Measurements from ENCODE around the gene MAT1A.
"Not testable (repeated sequence)": the region's sequence is repeated elsewhere in the genome, so short reads cannot be mapped to it uniquely, and the experiment has no call there.

Gene MAT1A

GRCh38 chr10:80252296-80252887 is 37.1 kb downstream of the MAT1A start (continued):
- TF ChIP-seq IKZF3 (tag by site-specific recombination; IDR thresholded peaks at IDR 0.05) (no peak), ZNF423 (tag by site-specific recombination; IDR thresholded peaks at IDR 0.05) (no peak), SCRT1 (tag by site-specific recombination; IDR thresholded peaks at IDR 0.05; ENCODE audit: borderline replicate concordance) (peak; percentile 77), ZNF654 (tag by site-specific recombination; IDR thresholded peaks at IDR 0.05; ENCODE audit: low read depth) (no peak)

- H3K36me3 ChIP-seq (ENCODE audit: control insufficient read depth in 2 of 2, insufficient read depth in 1 of 2, low read length in 2 of 2); H3K27ac ChIP-seq (ENCODE audit: extremely low read depth, low read depth, low read length); H3K4me1 ChIP-seq (ENCODE audit: control insufficient read depth, insufficient read depth, low read length); H3K4me3 ChIP-seq (ENCODE audit: low read depth, low read length); POLR2A ChIA-PET; H3K9me3 ChIP-seq (ENCODE audit: control insufficient read depth, insufficient read depth, low read depth, low read length): not testable (repeated sequence)
- CTCF ChIA-PET, result interaction anchor here (0.9 to 1.2 kb wide), 3 partner anchors 102 to 109 kb away, joined by 3 read pairs; no protein-coding TSS in a partner anchor
Measured at GRCh38 chr10:80251703-80252280, 37.7 kb downstream of the MAT1A start.

- H3K27ac ChIP-seq (ENCODE audit: extremely low read depth, low read depth, low read length); H3K36me3 ChIP-seq (ENCODE audit: control insufficient read depth in 2 of 2, insufficient read depth in 1 of 2, low read length in 2 of 2); H3K9me3 ChIP-seq (ENCODE audit: control insufficient read depth, insufficient read depth, low read depth, low read length); CTCF ChIA-PET; H3K4me3 ChIP-seq (ENCODE audit: low read depth, low read length); H3K4me1 ChIP-seq (ENCODE audit: control insufficient read depth, insufficient read depth, low read length); POLR2A ChIA-PET: not testable (repeated sequence)
Measured at GRCh38 chr10:80250399-80250798, 39.1 kb downstream of the MAT1A start.

GRCh38 chr10:80249906-80250305 is 39.6 kb downstream of the MAT1A start:
- H3K27ac ChIP-seq (ENCODE audit: extremely low read depth, low read depth, low read length); H3K36me3 ChIP-seq (ENCODE audit: control insufficient read depth in 2 of 2, insufficient read depth in 1 of 2, low read length in 2 of 2); H3K4me1 ChIP-seq (ENCODE audit: control insufficient read depth, insufficient read depth, low read length); CTCF ChIA-PET; POLR2A ChIA-PET; H3K9me3 ChIP-seq (ENCODE audit: control insufficient read depth, insufficient read depth, low read depth, low read length); H3K4me3 ChIP-seq (ENCODE audit: low read depth, low read length): not testable (repeated sequence)

- H3K36me3 ChIP-seq (ENCODE audit: control insufficient read depth in 2 of 2, insufficient read depth in 1 of 2, low read length in 2 of 2); POLR2A ChIA-PET; H3K9me3 ChIP-seq (ENCODE audit: control insufficient read depth, insufficient read depth, low read depth, low read length); CTCF ChIA-PET; H3K4me3 ChIP-seq (ENCODE audit: low read depth, low read length); H3K4me1 ChIP-seq (ENCODE audit: control insufficient read depth, insufficient read depth, low read length); H3K27ac ChIP-seq (ENCODE audit: extremely low read depth, low read depth, low read length): not testable (repeated sequence)
Measured at GRCh38 chr10:80247611-80248010, 41.8 kb downstream of the MAT1A start.

GRCh38 chr10:80244371-80244770 is 45.1 kb downstream of the MAT1A start:
- CTCF ChIA-PET; H3K27ac ChIP-seq (ENCODE audit: extremely low read depth, low read depth, low read length); H3K36me3 ChIP-seq (ENCODE audit: control insufficient read depth in 2 of 2, insufficient read depth in 1 of 2, low read length in 2 of 2); H3K9me3 ChIP-seq (ENCODE audit: control insufficient read depth, insufficient read depth, low read depth, low read length); H3K4me1 ChIP-seq (ENCODE audit: control insufficient read depth, insufficient read depth, low read length); POLR2A ChIA-PET; H3K4me3 ChIP-seq (ENCODE audit: low read depth, low read length): not testable (repeated sequence)

GRCh38 chr10:80242341-80242740 is 47.1 kb downstream of the MAT1A start:
- POLR2A ChIA-PET; H3K9me3 ChIP-seq (ENCODE audit: control insufficient read depth, insufficient read depth, low read depth, low read length); H3K4me1 ChIP-seq (ENCODE audit: control insufficient read depth, insufficient read depth, low read length); H3K36me3 ChIP-seq (ENCODE audit: control insufficient read depth in 2 of 2, insufficient read depth in 1 of 2, low read length in 2 of 2); H3K4me3 ChIP-seq (ENCODE audit: low read depth, low read length); H3K27ac ChIP-seq (ENCODE audit: extremely low read depth, low read depth, low read length); CTCF ChIA-PET: not testable (repeated sequence)

- H3K27ac ChIP-seq (ENCODE audit: extremely low read depth, low read depth, low read length); H3K4me3 ChIP-seq (ENCODE audit: low read depth, low read length); CTCF ChIA-PET; H3K9me3 ChIP-seq (ENCODE audit: control insufficient read depth, insufficient read depth, low read depth, low read length); POLR2A ChIA-PET; H3K4me1 ChIP-seq (ENCODE audit: control insufficient read depth, insufficient read depth, low read length); H3K36me3 ChIP-seq (ENCODE audit: control insufficient read depth in 2 of 2, insufficient read depth in 1 of 2, low read length in 2 of 2): not testable (repeated sequence)
Measured at GRCh38 chr10:80236457-80236856, 53.0 kb downstream of the MAT1A start.

GRCh38 chr10:80234331-80235235 is 54.9 kb downstream of the MAT1A start:
- POLR2A ChIA-PET; H3K27ac ChIP-seq (ENCODE audit: extremely low read depth, low read depth, low read length); H3K4me3 ChIP-seq (ENCODE audit: low read depth, low read length); CTCF ChIA-PET; H3K9me3 ChIP-seq (ENCODE audit: control insufficient read depth, insufficient read depth, low read depth, low read length); H3K36me3 ChIP-seq (ENCODE audit: control insufficient read depth in 2 of 2, insufficient read depth in 1 of 2, low read length in 2 of 2); H3K4me1 ChIP-seq (ENCODE audit: control insufficient read depth, insufficient read depth, low read length): not testable (repeated sequence)

DNA sequence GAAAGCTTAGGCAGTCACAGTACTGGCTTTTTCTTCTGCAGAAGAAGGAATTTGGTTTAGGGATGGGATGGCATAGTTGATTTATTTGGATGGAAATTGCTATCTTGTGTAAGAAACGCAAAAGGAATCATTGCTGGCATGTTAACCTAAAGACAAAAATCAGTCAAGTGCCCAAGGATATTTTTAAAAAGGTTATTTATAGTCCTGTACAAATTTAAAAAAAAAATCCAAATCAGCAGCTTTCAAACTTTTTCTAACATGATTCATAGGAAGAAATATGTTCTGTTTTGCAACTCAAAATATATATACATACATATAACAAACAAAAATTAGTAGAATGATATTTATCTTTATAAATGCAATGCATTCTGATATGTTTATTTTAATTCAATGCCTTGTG is 55.6 kb downstream of the MAT1A start:
- H3K27ac ChIP-seq (ENCODE audit: extremely low read depth, low read depth, low read length); CTCF ChIA-PET; H3K36me3 ChIP-seq (ENCODE audit: control insufficient read depth in 2 of 2, insufficient read depth in 1 of 2, low read length in 2 of 2); H3K4me1 ChIP-seq (ENCODE audit: control insufficient read depth, insufficient read depth, low read length); H3K9me3 ChIP-seq (ENCODE audit: control insufficient read depth, insufficient read depth, low read depth, low read length); POLR2A ChIA-PET; H3K4me3 ChIP-seq (ENCODE audit: low read depth, low read length): not testable (repeated sequence)

DNA sequence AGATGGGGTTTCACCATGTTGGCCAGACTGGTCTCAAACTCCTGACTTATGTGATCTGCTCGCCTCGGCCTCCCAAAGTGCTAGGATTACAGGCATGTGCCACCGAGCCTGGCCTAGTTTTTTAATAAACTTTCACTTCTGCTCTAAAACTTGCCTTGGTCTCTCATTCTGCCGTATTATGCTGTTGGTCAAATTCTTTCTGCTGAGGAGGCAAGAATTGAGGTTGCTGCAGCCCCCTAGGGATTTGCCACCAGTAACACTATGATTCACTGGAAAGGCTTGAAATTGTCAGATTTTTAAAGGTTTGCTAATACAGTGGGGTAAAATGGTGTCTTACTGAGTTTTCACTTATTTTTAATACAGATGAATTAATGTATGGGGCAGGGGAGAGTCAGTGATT is 62.7 kb downstream of the MAT1A start:
- CTCF ChIA-PET, POLR2A ChIA-PET: not testable (repeated sequence)

More for the DNA sequence above, 62.7 kb downstream of the MAT1A start:
- not testable (repeated sequence) for H3K27ac ChIP-seq (ENCODE audit: extremely low read depth, low read depth, low read length); H3K4me3 ChIP-seq (ENCODE audit: low read depth, low read length); H3K4me1 ChIP-seq (ENCODE audit: control insufficient read depth, insufficient read depth, low read length); H3K36me3 ChIP-seq (ENCODE audit: control insufficient read depth in 2 of 2, insufficient read depth in 1 of 2, low read length in 2 of 2); H3K9me3 ChIP-seq (ENCODE audit: control insufficient read depth, insufficient read depth, low read depth, low read length)

All from HEK293 (cell line).